MM.1S (cell line): ENCODE results near the gene CTU2.

Source experiments
- EZH2 ChIP-seq: fragments of 300-600 bp; sonication (generic); optimal IDR thresholded peaks from 2 replicates; pipeline ENCODE3; 2017; ENCODE audit warnings: low read depth, mild to moderate bottlenecking, antibody characterized with exemption, low read length, mixed read lengths
- TF ChIP-seq, protein P1 (sequence below): fragments of 300-600 bp; sonication (generic); IDR thresholded peaks from 2 replicates; pipeline ENCODE4 v1.5.1; 2016; ENCODE audit warnings: antibody characterized with exemption, low read length, mixed read lengths

- TF ChIP-seq, protein P1, sequence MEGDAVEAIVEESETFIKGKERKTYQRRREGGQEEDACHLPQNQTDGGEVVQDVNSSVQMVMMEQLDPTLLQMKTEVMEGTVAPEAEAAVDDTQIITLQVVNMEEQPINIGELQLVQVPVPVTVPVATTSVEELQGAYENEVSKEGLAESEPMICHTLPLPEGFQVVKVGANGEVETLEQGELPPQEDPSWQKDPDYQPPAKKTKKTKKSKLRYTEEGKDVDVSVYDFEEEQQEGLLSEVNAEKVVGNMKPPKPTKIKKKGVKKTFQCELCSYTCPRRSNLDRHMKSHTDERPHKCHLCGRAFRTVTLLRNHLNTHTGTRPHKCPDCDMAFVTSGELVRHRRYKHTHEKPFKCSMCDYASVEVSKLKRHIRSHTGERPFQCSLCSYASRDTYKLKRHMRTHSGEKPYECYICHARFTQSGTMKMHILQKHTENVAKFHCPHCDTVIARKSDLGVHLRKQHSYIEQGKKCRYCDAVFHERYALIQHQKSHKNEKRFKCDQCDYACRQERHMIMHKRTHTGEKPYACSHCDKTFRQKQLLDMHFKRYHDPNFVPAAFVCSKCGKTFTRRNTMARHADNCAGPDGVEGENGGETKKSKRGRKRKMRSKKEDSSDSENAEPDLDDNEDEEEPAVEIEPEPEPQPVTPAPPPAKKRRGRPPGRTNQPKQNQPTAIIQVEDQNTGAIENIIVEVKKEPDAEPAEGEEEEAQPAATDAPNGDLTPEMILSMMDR: no peak
- TF ChIP-seq EZH2: no peak
Observed at GRCh38 chr16:88735121-88735520, 28.8 kb downstream of the CTU2 start.
